Coronary artery (tissue), 2 donors: ENCODE data around the gene RBM47.
"Not testable (repeated sequence)": the region's sequence is repeated elsewhere in the genome, so short reads cannot be mapped to it uniquely, and the experiment has no call there.

Source experiments
- DNase-seq: peaks from one replicate; pipeline ENCODE4 v3.0.0-alpha.2; 2017; ENCODE audit warnings: low spot score
- H3K27ac ChIP-seq, 2 donors: fragments of 200-600 bp; sonication (generic); one replicate each; pipeline ENCODE4 v1.5.1; 2016 to 2019
- H3K4me3 ChIP-seq: fragments of 200-600 bp; sonication (generic); 2 replicates; pipeline ENCODE4 v1.5.1; 2016; ENCODE audit warnings: mild to moderate bottlenecking, moderate library complexity
- CTCF ChIP-seq: fragments of 200-600 bp; sonication (generic); IDR thresholded peaks from one replicate; pipeline ENCODE4 v1.5.1; 2019; ENCODE audit warnings: antibody characterized with exemption

Gene RBM47

DNA sequence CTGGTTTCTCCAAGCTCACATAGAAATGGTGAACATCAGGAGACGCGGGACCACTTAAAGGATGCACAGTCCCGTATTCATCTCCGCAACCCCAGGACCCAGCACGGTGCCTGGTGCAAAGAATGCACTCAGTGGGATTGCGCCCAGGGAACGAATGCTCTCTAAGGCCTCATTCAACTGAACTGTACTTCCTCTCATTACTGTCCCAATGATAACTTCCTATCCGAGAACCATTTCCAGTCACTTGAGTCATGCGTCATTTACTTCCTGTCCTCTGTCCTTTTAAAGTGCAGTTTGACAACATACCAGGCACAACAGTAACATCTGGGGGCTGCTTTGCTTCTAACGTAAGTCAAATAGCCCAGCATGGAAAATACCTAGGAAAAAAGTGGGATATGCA is 75.7 kb downstream of the RBM47 start:
- no peak for TF ChIP-seq CTCF
- H3K27ac ChIP-seq: peak overlapping the region in 1 of 2 donors; percentile 57
- DNase-seq: no peak
- no peak overlapping the region for H3K4me3 ChIP-seq

GRCh38 chr4:40552536-40552935 is 77.1 kb downstream of the RBM47 start:
- Histone ChIP-seq H3K4me3 (no peak overlapping the region), H3K27ac (peak overlapping the region in 1 of 2 donors; percentile 40)
- no peak for TF ChIP-seq CTCF
- no peak for DNase-seq

DNA sequence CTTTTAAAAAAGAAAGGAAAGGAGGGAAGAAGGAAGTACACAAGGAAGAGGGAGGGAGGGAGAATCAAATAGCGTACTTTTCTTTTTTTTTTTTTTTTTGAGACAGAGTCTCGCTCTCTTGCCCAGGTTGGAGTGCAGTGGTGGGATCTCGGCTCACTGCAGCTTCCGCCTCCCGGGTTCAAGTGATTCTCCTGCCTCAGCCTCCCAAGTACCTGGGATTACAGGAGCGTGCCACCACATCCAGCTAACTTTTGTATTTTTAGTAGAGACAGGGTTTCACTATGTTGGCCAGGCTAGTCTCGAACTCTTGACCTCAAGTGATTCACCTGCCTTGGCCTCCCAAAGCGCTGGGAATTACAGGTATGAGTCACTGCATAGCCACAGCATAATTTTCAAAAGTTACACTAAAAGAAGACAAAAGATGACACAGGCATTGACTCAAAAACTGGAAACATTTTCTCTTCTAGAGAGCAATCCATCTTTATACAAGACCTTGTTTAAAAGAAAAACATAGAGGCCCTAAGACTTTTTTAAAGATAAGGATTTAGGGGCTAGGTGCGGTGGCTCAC is 78.0 kb downstream of the RBM47 start:
- peak overlapping the region; percentile 12 to 37 for H3K27ac ChIP-seq
- H3K4me3 ChIP-seq: peak overlapping the region; percentile 50
- not testable (repeated sequence) for DNase-seq

DNA sequence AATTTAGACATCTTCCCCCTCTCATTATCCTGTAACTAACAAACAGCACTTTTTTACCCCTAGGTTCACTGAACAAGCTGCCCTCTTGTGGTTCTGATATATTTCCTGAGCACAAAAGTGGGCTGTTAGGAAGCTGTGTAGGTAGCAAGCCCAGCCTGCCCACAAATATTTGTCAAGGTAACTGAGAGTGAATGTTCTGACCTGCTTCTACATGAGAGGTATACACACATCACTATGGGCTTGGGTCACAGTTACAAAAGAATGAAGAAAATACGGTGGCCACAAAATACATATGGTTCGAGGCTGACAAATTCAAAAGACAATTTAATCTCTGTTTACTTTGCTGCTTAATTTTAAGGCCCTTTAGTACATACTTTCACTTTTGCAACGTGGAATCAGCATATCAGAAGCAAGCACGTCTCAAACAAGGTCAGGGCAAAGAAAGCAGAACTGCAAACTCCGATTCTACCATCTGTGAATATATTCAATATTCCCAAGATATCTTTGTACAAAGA is 78.7 kb downstream of the RBM47 start:
- Histone ChIP-seq H3K27ac (peak overlapping the region; percentile 12 to 15), H3K4me3 (peak overlapping the region; percentile 50)
- DNase-seq: no peak
- TF ChIP-seq CTCF: no peak

- no peak for TF ChIP-seq CTCF
- Histone ChIP-seq H3K27ac (no peak overlapping the region), H3K4me3 (no peak overlapping the region)
- no peak for DNase-seq
Measured at GRCh38 chr4:40550196-40550595, 79.5 kb downstream of the RBM47 start.

DNA sequence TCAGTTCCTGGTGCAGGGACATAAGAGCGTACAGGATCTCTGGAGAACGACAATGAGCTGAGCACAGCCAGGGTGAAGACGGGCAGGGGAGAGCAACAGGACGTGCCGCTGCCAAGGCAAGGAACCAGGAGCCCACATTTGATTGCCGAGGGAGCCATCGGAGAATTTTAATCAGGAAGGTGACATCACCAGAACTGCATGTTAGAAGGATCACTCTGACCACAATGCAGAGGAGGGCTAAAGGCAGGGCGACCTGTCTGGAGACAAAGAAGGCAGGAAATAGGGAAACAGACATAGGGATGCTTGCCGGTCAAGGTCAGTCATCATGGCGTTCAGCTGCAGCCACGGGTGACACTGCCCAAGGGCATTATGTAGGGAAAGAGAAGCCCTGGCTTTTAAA is 81.4 kb downstream of the RBM47 start:
- no peak for DNase-seq
- no peak for TF ChIP-seq CTCF
- no peak overlapping the region for H3K4me3 ChIP-seq
- no peak overlapping the region for H3K27ac ChIP-seq

DNA sequence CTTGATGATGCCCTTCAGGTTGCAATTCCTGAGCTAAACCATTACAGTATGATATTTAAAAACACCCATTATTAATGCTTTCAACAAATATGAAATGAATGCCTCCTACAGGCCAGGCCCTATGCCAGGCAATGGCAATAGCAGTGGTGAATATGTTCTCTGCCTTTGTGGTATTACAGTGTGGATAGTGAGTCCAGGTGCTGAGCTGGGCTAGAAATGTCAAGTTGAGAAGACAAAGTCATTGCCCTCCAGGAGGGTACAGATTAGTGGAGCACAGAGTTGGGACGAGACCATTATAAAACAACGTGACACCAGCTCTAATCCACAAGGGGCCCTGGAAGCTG is 81.9 kb downstream of the RBM47 start:
- Histone ChIP-seq H3K27ac (no peak overlapping the region), H3K4me3 (no peak overlapping the region)
- DNase-seq: no peak
- no peak for TF ChIP-seq CTCF
